RPMI8226 (cell line): ENCODE results near the gene CIRBP.
"Not testable (repeated sequence)": the region's sequence is repeated elsewhere in the genome, so short reads cannot be mapped to it uniquely, and the experiment has no call there.

Experiments
- DNase-seq: peaks from one replicate; pipeline ENCODE4 v3.0.0-alpha.2; 2015

The CIRBP gene

DNA sequence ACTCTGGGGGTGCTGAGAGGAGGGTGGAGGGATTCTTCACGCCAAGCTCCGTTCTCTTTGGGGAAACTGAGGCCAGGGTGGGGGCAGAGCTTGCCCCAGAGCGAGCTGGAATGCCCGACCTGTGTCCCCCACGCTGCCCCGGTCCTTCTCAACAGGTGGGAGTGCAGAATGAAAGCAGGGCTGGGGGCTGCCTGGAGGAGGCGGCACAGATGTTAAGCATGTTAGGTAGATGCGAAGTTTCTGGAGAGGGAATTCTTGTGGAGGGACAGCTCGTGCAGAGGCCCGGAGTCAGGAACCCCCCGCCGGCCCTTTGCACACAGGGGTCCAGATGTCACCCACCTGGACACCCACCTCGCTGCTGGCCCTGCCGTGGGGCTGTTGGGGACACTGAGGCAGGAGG is 25.6 kb downstream of the CIRBP start:
- DNase-seq, result no peak

GRCh38 chr19:1295169-1296012 is 26.3 kb downstream of the CIRBP start:
- DNase-seq, result no peak

- DNase-seq, result no peak
Observed at GRCh38 chr19:1296078-1296477, 26.9 kb downstream of the CIRBP start.

DNA sequence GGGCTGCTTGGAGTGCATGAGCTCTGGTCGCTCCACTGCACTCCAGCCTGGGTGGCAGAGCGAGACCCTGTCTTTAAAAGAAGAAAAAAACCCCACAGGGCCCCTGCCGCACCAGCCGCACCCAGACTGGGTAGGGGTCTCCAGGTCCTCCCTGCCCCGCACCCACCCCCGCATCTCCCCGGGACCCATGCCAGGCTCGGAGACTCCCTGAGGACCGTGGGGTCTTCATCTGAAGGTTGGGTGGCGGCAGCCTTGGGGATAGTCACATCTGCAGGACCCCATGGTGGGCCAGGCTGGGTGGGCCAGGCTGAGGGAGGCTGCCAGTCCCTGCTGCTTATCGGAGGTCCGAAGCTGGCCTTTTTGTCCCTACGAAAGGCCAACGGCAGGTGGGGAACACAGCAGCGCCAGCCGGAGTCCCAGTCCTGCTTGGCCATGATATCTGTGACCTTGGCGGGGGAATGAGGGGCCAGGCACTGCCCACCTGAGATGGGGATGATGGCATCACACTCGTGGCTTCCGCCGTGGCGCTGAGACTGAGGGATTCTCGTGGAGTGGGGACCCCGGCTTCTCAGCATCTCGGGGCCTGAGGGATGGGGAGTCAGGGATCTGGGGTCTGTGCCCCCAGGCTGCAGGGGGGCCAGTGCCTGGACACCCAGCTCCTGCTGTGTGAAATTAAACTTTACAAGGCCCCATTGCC is 27.6 kb downstream of the CIRBP start:
- no peak for DNase-seq

DNA sequence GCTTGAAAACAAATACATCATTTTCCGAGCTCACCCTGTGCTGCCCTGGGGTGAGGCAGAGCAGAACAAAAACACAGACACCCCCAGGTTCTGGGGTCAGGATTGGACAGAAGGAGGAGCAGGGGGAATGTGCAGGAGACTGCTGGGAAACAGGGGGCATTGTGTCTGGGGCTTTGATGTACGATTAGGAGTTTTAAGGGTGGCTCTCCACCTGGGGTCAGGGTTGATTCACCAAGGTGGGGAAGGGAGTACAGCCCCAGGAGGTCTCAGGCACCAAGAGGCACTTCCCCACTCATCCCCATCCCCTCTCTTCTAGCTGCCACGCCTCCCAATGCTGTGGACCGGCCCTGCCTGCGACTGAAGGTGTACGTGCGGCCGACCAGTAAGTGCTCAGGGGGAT is 29.1 kb downstream of the CIRBP start:
- DNase-seq, result no peak

DNA sequence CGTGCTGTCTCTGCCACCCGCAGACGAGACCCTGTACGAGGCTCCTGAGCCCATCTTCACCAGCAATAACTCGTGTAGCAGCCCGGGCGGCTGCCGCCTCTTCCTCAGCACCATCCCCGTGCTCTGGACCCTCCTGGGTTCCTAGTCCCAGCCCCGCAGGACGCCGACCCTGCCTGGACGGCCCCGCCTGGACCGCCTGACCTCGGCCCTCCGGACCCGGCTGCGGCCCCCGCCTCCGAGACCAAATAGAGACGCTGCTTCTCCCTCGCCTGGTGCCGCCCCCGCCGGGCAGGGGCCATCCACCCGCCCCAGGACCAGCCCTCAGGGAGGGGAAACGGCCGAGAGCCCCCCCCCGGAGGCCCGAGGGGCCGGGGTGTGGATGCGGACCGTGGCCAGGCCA is 30.7 kb downstream of the CIRBP start:
- DNase-seq, result no peak

- DNase-seq, result no peak
Observed at GRCh38 chr19:1300744-1301490, 31.8 kb downstream of the CIRBP start.

DNA sequence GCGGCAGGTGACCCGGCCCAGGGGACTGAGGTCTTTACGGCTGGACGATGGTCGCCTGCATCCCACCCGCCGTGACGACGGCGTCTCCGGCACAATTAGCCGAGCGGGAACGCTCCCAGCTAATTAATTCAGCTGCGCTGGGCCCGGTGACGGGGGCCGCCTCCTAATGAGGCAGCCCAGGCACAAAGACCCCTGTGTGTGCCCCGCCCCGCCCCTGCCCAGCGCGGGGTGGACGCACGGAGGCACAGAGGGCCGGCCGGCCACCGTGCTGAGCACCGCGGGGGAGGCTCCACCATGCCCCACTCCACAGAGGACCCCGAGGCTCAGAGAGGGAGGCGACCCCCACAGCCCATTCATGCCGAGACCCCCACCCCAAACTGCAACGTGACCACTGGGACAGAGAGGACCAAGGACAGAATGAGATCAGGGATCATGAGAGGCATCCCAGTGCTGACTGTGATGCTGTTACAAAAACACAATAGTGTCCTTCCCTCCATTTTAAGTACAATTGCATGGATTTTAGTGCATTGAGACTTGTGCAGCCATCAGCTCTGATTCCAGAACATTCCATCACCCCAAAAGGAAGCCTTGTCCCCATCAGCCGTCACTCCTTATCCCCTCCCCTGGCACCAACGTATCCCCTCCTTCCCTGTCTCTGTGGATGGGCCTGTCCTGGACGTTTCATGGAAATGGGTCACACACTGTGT is 33.6 kb downstream of the CIRBP start:
- DNase-seq, result no peak

GRCh38 chr19:1304197-1304924 is 35.2 kb downstream of the CIRBP start:
- no peak for DNase-seq

- not testable (repeated sequence) for DNase-seq
Observed at GRCh38 chr19:1305354-1305753, 36.2 kb downstream of the CIRBP start.

DNA sequence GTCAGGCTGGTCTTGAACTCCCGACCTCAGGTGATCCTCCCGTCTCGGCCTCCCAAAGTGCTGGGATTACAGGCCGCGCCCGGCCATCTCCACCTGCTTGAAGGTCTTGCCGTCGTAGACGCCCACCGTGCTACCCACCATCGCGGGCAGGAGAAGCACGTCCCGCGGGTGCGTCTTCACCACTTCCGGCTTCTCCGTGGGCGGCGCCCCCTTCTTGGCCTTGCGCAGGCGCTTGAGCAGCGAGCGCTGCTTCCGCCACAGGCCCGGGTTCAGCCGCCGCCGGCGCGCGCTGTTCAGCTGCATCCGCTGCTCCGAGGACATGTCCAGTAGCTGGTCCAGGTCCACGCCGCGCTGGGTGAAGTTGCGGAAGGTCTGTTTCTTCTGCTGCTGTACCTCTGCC is 38.2 kb downstream of the CIRBP start:
- no peak for DNase-seq

DNA sequence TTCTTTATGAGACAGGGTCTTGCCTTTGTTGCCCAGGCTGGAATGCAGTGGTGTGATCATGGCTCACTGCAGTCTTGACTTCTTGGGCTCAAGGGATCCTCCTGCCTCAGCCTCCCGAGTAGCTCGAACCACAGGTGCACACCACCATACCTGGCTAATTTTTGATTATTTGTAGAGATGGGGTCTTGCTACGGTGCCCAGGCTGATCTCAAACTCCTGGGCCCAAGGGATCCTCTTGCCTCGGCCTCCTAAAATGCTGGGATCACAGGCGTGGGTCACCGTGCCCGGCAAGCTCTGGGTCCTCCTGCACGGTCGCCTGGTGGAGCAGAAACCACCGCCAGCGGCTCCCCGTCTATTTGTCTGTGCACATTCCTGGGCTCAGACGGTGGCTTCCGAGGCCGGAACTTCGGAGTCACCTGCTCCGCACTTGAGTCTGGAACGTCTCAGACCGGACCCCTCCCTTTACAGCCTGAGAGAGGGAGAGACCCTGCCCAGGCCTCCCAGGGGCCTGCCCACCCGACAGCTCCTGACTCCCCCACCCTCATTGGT is 38.7 kb downstream of the CIRBP start:
- no peak for DNase-seq

DNA sequence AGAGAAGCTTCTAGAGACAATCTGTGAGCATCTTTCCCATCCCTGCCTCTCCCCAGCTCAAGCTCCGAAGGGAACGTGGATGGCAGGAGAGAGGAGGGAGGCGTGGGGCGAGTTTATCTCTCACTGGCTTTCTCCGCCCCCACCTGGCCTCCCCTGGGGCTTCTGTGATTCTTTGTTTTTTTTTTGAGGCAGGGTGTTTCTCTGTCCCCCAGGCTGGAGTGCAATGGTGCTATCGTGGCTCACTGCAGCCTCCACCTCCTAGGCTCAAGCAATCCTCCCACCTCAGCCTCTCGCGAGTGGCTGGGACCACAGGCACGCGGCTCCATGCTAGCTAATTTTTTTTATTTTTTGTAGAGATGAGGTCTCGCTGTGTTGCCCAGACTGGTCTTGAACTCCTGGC is 39.6 kb downstream of the CIRBP start:
- no peak for DNase-seq

- no peak for DNase-seq
Observed at GRCh38 chr19:1309977-1310852, 41.1 kb downstream of the CIRBP start.

DNA sequence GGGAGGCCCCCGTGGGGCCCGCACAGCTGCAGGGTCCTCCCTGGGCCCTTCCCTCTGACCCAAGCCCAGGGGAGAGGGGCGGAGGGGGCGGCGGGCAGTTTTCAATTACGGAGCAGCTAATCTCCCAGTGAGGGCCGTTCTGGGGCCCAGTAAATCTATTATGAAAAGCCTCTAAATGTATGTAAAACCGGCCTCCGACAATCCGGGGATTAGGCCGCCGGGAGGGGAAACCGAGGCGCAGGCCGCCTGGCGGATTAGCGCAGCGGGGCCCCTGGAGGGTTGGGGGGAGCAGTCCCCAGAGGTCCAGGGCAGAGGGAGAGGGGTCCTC is 41.7 kb downstream of the CIRBP start:
- no peak for DNase-seq

GRCh38 chr19:1311543-1312091 is 42.5 kb downstream of the CIRBP start:
- no peak for DNase-seq

DNA sequence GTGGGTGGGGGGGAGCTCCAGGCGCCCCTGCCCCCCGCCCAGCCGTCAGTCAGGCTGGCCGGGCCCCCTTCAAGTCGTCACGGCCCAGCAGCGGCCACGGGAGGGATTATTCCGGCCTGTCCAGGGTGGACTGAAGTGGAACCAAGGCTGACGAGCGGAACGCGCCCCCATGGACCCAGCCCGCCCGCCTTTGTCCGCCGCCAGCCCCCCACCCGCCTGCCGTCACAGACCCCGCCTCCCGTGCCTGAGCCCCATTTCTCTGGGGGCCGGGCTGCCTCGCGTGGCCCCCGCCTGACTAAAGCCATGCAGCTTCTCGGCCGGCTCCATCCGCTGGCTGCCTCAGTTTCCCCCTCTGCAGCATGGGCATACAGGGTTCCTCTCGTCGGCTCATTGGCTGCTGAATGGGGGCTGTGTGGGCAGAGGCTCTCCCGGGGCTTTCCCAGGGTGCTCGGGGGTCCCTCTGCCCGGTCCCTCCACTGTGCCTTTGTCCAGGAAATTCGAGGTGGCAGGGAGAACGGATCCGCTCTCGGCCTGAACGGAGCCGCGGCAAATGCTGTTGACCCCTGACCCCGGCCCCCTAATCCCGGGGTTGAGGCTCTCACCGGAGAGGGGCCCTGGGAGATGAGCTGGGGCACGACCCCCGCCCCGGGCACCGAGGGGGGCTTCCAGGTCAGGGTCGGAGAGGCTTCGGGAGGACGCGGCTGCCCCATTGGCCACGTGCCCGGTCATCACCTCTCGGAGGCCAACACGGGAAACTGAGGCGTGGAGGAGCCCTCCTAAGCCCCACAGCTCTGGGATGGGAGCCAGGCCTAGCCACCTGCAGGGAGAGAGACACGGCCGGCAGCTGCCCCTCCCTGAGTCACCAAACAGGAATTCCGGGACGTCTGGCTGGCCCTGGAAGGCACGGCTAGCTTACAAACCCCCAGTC is 43.9 kb downstream of the CIRBP start:
- DNase-seq, result no peak

- DNase-seq, result no peak
Observed at GRCh38 chr19:1313695-1314613, 44.8 kb downstream of the CIRBP start.
